CD14-positive monocyte (primary cell): ENCODE data around the gene FBXL20. TPM values are rescaled to one million over a fixed set of nuclear protein-coding genes. Genes with fewer than 3 reads are reported as not detected.

Experiments used
- DNase-seq, 3 donors: peaks; one replicate each; pipeline ENCODE4 v3.0.0-alpha.2; 2011 to 2022
- H2AFZ ChIP-seq: 2 replicates; pipeline ENCODE4 v1.6.0; 2012; ENCODE audit warnings: mild to moderate bottlenecking, low read depth, low read length, inconsistent platforms; ENCODE audit not compliant: insufficient read depth, poor library complexity, severe bottlenecking
- H3K27ac ChIP-seq, 2 donors: 1 replicate in 1 of 2; 2 replicates in 1 of 2; pipeline ENCODE4 v1.5.1; 2012 to 2013; ENCODE audit warnings: low read length in 2 of 2, control low read depth in 1 of 2, inconsistent platforms in 1 of 2, low read depth in 1 of 2, mild to moderate bottlenecking in 1 of 2
- H3K27me3 ChIP-seq, 2 donors: one replicate each; pipeline versions ENCODE4 v1.6.0 to v1.6.1; 2011 to 2013; ENCODE audit warnings: low read length in 2 of 2; ENCODE audit not compliant: control insufficient read depth in 2 of 2, insufficient read depth in 2 of 2
- H3K36me3 ChIP-seq, 2 donors: replicated peaks in 1 of 2; 1 replicate in 1 of 2; 2 replicates in 1 of 2; pipeline versions ENCODE4 v1.5.1 to v1.6.1; 2012 to 2013; ENCODE audit warnings: low read length in 2 of 2, control low read depth in 1 of 2, inconsistent platforms in 1 of 2, mild to moderate bottlenecking in 1 of 2; ENCODE audit not compliant: insufficient read depth in 2 of 2, control insufficient read depth in 1 of 2
- H3K4me1 ChIP-seq, 2 donors: 1 replicate in 1 of 2; 2 replicates in 1 of 2; pipeline versions ENCODE4 v1.5.1 to v1.6.1; 2012 to 2013; ENCODE audit warnings: low read length in 2 of 2, control low read depth in 1 of 2, inconsistent platforms in 1 of 2, mild to moderate bottlenecking in 1 of 2, moderate library complexity in 1 of 2; ENCODE audit not compliant: insufficient read depth in 2 of 2, control insufficient read depth in 1 of 2
- H3K4me2 ChIP-seq: replicated peaks from 2 replicates; pipeline ENCODE3; 2012; ENCODE audit warnings: low read length, moderate library complexity, mild to moderate bottlenecking; ENCODE audit not compliant: poor library complexity, severe bottlenecking; ENCODE audit errors: extremely low read depth
- H3K4me3 ChIP-seq, 3 experiments: fragments of 200-600 bp in 1 of 3; sonication (generic) in 1 of 3; replicated peaks in 1 of 3; 1 replicate in 2 of 3; 2 replicates in 1 of 3; pipeline ENCODE4 v1.5.1; 2011 to 2013; ENCODE audit warnings: low read length in 3 of 3, mild to moderate bottlenecking in 3 of 3, control low read depth in 2 of 3, low read depth in 2 of 3, inconsistent platforms in 1 of 3, moderate library complexity in 1 of 3
- H3K79me2 ChIP-seq: 2 replicates; pipeline ENCODE4 v1.6.0; 2012; ENCODE audit warnings: mild to moderate bottlenecking, control low read depth, inconsistent platforms, low read length, moderate library complexity; ENCODE audit not compliant: insufficient read depth
- H3K9ac ChIP-seq: 2 replicates; pipeline ENCODE4 v1.6.0; 2017; ENCODE audit warnings: low read length, mild to moderate bottlenecking; ENCODE audit not compliant: insufficient read depth, poor library complexity, severe bottlenecking
- H3K9me3 ChIP-seq, 2 donors: replicated peaks in 1 of 2; 1 replicate in 1 of 2; 2 replicates in 1 of 2; pipeline versions ENCODE4 v1.5.1 to v1.6.1; 2012 to 2013; ENCODE audit warnings: low read length in 2 of 2, control low read depth in 1 of 2; ENCODE audit not compliant: control insufficient read depth in 1 of 2, insufficient read depth in 1 of 2
- H4K20me1 ChIP-seq: 2 replicates; pipeline ENCODE4 v1.6.0; 2012; ENCODE audit warnings: mild to moderate bottlenecking, low read length, control low read depth, moderate library complexity; ENCODE audit not compliant: insufficient read depth
- H3K27ac Mint-ChIP-seq, 7 donors: one replicate each; pipeline ENCODE4 v1.8.0; 2020; ENCODE audit warnings: mild to moderate bottlenecking in 7 of 7, mixed read lengths in 7 of 7, moderate library complexity in 6 of 7, inconsistent platforms in 2 of 7
- H3K27me3 Mint-ChIP-seq, 3 donors: one replicate each; pipeline ENCODE4 v1.8.0; 2021 to 2022; ENCODE audit warnings: low read depth in 3 of 3, mild to moderate bottlenecking in 3 of 3, mixed read lengths in 3 of 3, moderate library complexity in 3 of 3, inconsistent platforms in 1 of 3
- H3K36me3 Mint-ChIP-seq, 2 donors: one replicate each; pipeline ENCODE4 v1.8.0; 2020; ENCODE audit warnings: mixed read lengths in 2 of 2, inconsistent platforms in 1 of 2, mild to moderate bottlenecking in 1 of 2
- H3K4me1 Mint-ChIP-seq: one replicate; pipeline ENCODE4 v1.8.0; 2020; ENCODE audit warnings: mild to moderate bottlenecking, mixed read lengths
- H3K4me3 Mint-ChIP-seq, 2 donors: one replicate each; pipeline ENCODE4 v1.8.0; 2020; ENCODE audit warnings: mild to moderate bottlenecking in 2 of 2, mixed read lengths in 2 of 2, moderate library complexity in 1 of 2
- H3K9me3 Mint-ChIP-seq, 7 donors: one replicate each; pipeline ENCODE4 v1.8.0; 2020 to 2022; ENCODE audit warnings: mixed read lengths in 7 of 7, mild to moderate bottlenecking in 6 of 7, moderate library complexity in 6 of 7, inconsistent platforms in 2 of 7
- WGBS: methylation state at CpG from one replicate; pipeline ENCODE4 v1.1.5; 2013; ENCODE audit warnings: missing lambda C conversion rate; ENCODE audit not compliant: insufficient coverage; 5-methylcytosine and 5-hydroxymethylcytosine counted together
- intact Hi-C, 2 donors: fragments of 100-400 bp; cut with micrococcal nuclease; formaldehyde crosslinking; loops; one replicate each; pipeline versions ENCODE4 v1.15.0 to v1.15.1; 2023
- polyA plus RNA-seq, 3 donors: library from polyadenylated mRNA; depleted of rRNA in 1 of 3; unstranded in 2 of 3; stranded (reverse) in 1 of 3; fragments of 300-500 nt in 2 of 3; fragments of >200 nt in 1 of 3; fragmentation: Illumina TruSeq in 2 of 3; gene quantifications; 1 replicate in 2 of 3; 2 replicates in 1 of 3; pipeline ENCODE4 v1.2.3, GENCODE V29; 2012 to 2021
- TF ChIP-seq, protein P1 (sequence below): fragments of 200-600 bp; IDR thresholded peaks from one replicate; pipeline ENCODE4 v1.8.0; 2022; ENCODE audit warnings: antibody characterized with exemption, mild to moderate bottlenecking

The FBXL20 gene
- polyA plus RNA-seq, 3 donors = 4.0 to 7.7 (median 4.7) TPM

DNA sequence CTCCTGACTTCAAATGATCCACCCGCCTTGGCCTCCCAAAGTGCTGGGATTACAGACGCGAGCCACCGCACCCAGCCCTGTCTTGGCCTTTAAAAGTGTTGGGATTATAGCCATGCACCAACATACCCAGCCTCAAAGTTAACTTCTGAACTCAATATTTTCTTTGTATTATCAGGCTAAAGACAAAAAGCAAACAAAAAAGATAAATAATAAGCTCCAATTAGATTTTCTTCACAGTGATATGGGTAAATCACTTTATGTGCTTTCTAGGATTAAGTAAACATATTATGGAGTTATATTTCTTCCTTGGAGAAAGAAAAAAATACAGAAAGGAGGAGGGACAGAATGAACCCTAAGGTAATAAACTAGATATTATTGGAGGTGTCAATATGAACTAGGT lies 74.3 kb downstream of the FBXL20 start:
- Histone ChIP-seq H3K4me1 (peaks cover 30 to 33% of the 10 kb centered on the region in 2 donors), H3K9ac (no peak overlapping the region), H3K27me3 (no peaks in the 10 kb centered on the region), H3K4me2 (no peak overlapping the region), H3K9me3 (no peaks in the 10 kb centered on the region), H3K27ac (no peak overlapping the region), H3K36me3 (no peaks in the 10 kb centered on the region), H3K4me3 (no peak overlapping the region), H4K20me1 (no peaks in the 10 kb centered on the region), H3K79me2 (peaks cover 12% of the 10 kb centered on the region), H2AFZ (no peak overlapping the region)
- Mint-ChIP-seq H3K36me3 (peaks cover 0 to 3% of the 10 kb centered on the region in 2 donors), H3K27me3 (peaks cover 0 to 1% (median 1%) of the 10 kb centered on the region in 3 donors), H3K9me3 (no peaks in the 10 kb centered on the region), H3K4me3 (no peak overlapping the region), H3K4me1 (peaks cover 36% of the 10 kb centered on the region), H3K27ac (peak overlapping the region in 1 of 7 donors; percentile 15)
- no CpG with 5 or more reads among the region's 4 CpGs for WGBS
- DNase-seq = no peak
- intact Hi-C loops = no loop called here
- TF ChIP-seq, protein P1, sequence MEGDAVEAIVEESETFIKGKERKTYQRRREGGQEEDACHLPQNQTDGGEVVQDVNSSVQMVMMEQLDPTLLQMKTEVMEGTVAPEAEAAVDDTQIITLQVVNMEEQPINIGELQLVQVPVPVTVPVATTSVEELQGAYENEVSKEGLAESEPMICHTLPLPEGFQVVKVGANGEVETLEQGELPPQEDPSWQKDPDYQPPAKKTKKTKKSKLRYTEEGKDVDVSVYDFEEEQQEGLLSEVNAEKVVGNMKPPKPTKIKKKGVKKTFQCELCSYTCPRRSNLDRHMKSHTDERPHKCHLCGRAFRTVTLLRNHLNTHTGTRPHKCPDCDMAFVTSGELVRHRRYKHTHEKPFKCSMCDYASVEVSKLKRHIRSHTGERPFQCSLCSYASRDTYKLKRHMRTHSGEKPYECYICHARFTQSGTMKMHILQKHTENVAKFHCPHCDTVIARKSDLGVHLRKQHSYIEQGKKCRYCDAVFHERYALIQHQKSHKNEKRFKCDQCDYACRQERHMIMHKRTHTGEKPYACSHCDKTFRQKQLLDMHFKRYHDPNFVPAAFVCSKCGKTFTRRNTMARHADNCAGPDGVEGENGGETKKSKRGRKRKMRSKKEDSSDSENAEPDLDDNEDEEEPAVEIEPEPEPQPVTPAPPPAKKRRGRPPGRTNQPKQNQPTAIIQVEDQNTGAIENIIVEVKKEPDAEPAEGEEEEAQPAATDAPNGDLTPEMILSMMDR = no peak

DNA sequence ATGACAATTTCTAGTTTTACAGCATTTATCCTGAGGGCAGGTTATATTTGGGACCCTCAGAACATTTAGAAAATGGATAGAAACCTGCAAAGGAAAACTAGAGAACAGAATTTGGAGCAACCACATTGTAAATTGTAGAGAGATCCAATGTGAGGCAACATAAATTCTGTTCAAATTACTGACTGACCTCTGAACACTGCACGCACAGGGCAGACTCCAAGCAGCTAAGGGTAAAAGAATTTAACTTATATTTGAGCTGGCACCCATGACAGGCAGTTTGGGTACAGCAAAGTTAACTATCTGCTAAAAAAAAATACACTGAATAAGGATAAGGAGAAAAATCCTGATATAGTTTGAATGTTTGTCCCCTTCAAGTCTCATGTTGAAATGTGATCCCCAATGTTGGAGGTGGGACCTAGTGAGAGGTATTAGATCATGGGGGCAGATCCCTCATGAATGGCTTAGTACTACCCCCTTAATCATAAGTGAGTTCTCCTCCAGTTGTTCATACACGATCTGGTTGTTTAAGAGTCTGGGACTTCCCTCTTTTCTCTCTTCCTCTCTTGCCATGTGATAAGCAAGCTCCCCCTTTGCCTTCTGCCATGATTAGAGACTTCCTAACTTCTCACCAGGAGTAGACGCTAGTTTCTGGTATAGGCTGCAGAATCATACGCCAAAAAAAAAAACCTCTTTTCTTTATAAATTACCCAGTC lies 75.7 kb downstream of the FBXL20 start:
- Mint-ChIP-seq H3K4me1 (peaks cover 36% of the 10 kb centered on the region), H3K27me3 (peaks cover 0 to 1% (median 0%) of the 10 kb centered on the region in 3 donors), H3K9me3 (no peaks in the 10 kb centered on the region), H3K4me3 (peak overlapping the region in 1 of 2 donors; percentile 67), H3K27ac (peak overlapping the region; percentile 30 to 86 (median 75)), H3K36me3 (peaks cover 0 to 3% of the 10 kb centered on the region in 2 donors)
- Histone ChIP-seq H2AFZ (no peak overlapping the region), H3K27ac (peak overlapping the region in 1 of 2 donors; percentile 69), H3K4me3 (peak overlapping the region in 1 of 3 experiments; percentile 37), H3K9ac (no peak overlapping the region), H4K20me1 (no peaks in the 10 kb centered on the region), H3K36me3 (no peaks in the 10 kb centered on the region), H3K4me1 (peaks cover 30 to 33% of the 10 kb centered on the region in 2 donors), H3K4me2 (peak overlapping the region; percentile 46), H3K27me3 (no peaks in the 10 kb centered on the region), H3K9me3 (no peaks in the 10 kb centered on the region), H3K79me2 (peaks cover 9% of the 10 kb centered on the region)
- WGBS = 0% methylated on average over 2 of the region's 4 CpGs
- DNase-seq = peak; percentile 50 to 71 (median 68)
- TF ChIP-seq, protein P1 = no peak
- intact Hi-C loops = no loop called here
